LNCaP clone FGC (cell line): Measurements from ENCODE around the gene MYCT1.
"Not testable (repeated sequence)": the region's sequence is repeated elsewhere in the genome, so short reads cannot be mapped to it uniquely, and the experiment has no call there.

Source experiments
- DNase-seq: peaks from one replicate; pipeline ENCODE4 v3.0.0-alpha.2; 2011; ENCODE audit warnings: low read depth
- H3K4me3 ChIP-seq: 2 replicates; pipeline ENCODE4 v1.5.1; 2011; ENCODE audit warnings: mild to moderate bottlenecking, low read depth, low read length, control low read depth
- CTCF ChIP-seq: IDR thresholded peaks from 2 replicates; pipeline ENCODE4 v1.5.1; 2012; ENCODE audit warnings: mild to moderate bottlenecking; ENCODE audit not compliant: control insufficient read depth, insufficient read depth; ENCODE audit errors: extremely low read depth

Gene MYCT1

GRCh38 chr6:152696522-152696921 lies 1.2 kb upstream of the MYCT1 start:
- TF ChIP-seq CTCF = no peak
- no peak overlapping the region for H3K4me3 ChIP-seq
- DNase-seq = no peak

- H3K4me3 ChIP-seq = no peak overlapping the region
- DNase-seq = no peak
- no peak for TF ChIP-seq CTCF
Observed at GRCh38 chr6:152698692-152699091, 995 bp downstream of the MYCT1 start.

GRCh38 chr6:152700427-152700826 lies 2.7 kb downstream of the MYCT1 start:
- TF ChIP-seq CTCF = no peak
- H3K4me3 ChIP-seq = no peak overlapping the region
- no peak for DNase-seq

- H3K4me3 ChIP-seq = no peak overlapping the region
- TF ChIP-seq CTCF = no peak
- no peak for DNase-seq
Observed at GRCh38 chr6:152701081-152701862, 3.6 kb downstream of the MYCT1 start.

- no peak for DNase-seq
- no peak overlapping the region for H3K4me3 ChIP-seq
- TF ChIP-seq CTCF = no peak
Observed at GRCh38 chr6:152701863-152702401, 4.2 kb downstream of the MYCT1 start.

- H3K4me3 ChIP-seq, DNase-seq: not testable (repeated sequence)
Observed at GRCh38 chr6:152703750-152704149, 6.1 kb downstream of the MYCT1 start.

GRCh38 chr6:152705327-152705726 lies 7.6 kb downstream of the MYCT1 start:
- no peak for DNase-seq
- no peak for TF ChIP-seq CTCF
- H3K4me3 ChIP-seq = no peak overlapping the region
